SHP77 (cell line): Measurements from ENCODE around the gene MGAT5.
A peak's percentile ranks its signal among the peaks of the same experiment; 100 is the strongest.

ENCODE experiments used
- DNase-seq, 2 experiments: peaks; one replicate each; lab custom pipeline; 2025; lab: John Stamatoyannopoulos, UW

The MGAT5 gene

DNA sequence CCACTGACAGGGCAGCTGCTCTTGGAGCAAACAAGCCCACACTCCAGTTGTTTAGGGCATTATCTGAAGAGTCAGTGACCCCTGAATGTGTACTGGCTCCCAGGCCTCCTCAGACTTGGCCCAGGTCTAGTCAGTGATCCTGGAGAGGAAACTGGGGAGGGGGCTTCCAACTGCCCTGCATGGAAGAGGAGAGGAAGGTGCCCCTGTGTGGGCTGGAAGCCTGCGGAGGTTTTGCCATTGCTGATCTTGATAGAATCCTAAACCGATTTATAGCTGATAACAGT lies 197.4 kb downstream of the MGAT5 start:
- no peak for DNase-seq

DNA sequence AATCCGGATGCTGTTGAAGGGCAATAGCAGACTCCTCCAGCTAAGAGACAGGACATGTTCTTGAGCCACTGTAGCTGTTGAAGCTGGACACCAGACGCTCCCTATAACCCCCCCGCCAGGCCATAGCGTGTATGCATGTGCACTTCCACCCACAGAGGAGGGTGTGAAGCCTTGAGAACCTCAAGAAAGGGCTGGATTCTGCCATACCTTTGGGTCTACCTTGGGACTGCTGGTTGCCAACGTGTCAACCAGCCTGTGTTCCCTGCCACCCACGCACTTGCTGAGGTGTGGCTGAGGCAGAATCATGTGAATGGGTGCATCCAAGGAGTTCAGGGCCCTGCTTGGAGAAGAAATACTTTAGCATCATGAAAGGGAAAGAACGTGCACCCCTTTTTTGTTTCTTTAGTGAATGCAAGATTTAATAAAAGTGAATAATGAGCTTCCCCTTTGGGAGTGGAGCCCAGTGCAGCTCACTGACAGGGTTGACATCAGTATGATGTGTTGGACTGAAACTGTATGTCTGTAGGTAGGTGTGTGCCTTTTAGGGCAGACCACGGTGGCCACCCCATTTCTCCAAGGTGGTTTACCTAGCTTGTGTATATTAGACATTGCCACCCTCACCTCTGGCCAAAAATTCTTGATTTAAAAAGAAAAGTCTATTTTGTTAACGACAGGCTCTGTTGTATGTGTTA lies 198.3 kb downstream of the MGAT5 start:
- DNase-seq = no peak

DNA sequence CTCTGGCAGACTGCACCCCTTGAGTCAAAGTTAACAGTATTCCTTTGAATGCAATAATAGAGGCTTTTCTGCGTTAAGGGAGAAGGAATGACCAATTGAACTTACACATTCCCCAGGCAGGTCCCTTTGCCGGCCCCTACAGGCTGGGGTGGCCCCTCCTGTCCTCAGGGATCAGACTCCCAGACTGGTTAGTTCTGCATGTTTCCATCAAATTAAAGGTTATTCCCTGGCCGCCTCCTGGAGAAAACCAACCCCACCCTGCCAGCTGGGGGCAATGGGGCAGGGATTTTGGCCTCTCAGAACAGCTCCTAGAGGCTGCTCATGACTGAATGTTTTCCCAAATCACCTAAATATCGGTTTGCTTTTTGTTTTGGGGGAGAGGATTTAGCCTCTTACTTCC lies 199.6 kb downstream of the MGAT5 start:
- no peak for DNase-seq

DNA sequence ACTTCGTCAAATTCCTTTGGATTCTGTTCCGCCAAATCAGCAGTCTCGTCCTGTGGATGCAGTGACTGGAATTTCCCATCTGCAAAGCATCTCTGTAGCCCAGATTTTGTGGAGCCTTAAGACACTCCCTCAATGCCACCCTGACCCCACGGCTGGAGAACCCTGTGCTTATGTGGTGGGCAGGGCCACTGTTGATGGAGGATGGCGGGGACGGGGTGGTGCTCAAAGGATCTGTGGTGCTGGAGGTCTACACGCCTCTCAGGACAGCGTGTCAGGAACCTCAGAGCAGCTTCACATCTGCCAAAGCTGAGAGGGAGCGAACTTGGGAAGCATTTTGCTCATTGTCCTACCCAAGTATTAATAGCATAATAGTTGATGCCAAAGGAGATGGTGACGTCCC lies 200.1 kb downstream of the MGAT5 start:
- no peak for DNase-seq

DNA sequence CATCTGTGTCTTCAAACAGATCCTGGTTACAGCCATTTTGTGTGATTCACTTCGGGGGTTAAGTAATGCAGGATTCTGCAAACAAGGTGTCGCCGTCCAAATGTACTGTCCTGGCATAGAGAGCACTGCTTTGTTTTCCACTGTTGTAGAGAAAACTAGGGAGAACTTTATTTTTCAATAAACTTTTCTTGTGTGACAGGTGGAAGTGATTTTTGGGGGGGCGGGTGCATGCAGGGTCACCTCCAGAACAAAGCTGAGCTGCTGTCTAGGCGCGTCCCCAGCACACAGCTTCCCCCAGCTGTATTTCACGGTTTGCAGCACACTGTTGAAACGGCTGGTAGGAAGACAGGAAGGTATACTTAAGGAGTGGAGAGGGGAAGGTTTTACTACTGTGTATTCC lies 200.6 kb downstream of the MGAT5 start:
- no peak for DNase-seq

DNA sequence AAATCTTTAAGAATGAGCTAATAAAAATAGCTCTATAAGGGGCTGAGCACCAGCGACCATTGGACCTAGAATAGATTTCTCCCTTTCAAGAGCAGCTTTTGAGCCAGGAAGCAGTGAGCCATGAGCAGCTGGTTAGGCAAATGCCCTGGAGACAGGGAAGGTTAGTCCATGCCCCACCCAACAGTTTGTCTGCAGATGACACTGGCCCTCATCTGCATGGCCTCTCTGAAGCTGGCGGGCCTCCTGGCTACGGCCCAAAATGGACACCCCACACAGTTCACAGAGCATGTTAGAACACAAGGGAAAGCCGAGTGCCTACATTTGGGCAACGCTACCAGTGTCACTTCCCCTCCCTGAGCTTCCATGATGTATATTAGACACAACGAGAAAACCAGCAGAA lies 201.1 kb downstream of the MGAT5 start:
- DNase-seq = no peak

DNA sequence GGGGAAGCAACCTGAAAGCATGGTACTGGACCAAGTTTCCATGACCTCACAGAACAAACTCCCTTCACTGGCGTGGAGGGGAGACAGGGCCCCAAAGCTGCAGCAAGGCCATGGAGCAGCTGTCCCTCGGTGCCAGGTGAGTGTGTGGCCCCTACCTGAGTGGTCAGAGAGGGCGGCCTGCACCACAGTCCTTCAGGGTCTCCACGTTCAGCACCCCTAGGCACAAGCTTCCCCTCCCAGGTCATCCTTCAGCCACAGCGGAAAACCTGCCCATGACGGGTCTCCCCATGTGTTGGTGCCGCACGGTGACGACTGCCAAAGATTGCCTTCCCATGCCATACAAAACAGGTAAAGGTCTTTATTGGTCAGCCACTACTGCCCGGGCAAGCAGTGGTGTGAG lies 201.6 kb downstream of the MGAT5 start:
- no peak for DNase-seq

DNA sequence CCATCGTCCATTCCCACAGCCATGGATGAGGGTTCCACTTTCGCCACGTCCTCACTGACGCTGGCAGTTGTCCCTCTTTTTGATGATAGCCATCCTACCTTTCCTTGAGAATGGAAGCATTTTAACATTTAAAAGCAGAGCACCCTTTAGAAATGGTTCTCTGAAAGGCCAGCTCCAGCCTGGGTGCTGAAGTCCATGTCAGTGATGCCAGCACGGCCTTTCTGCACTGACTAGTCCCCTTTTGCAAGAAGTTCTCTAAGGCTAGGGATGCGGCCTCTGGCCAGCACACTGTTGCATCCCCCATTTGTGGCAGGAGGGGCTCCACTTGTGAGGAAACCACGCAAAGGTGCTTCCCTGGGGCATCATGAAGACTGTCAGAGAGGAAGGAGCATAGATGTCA lies 203.5 kb downstream of the MGAT5 start:
- DNase-seq = no peak

DNA sequence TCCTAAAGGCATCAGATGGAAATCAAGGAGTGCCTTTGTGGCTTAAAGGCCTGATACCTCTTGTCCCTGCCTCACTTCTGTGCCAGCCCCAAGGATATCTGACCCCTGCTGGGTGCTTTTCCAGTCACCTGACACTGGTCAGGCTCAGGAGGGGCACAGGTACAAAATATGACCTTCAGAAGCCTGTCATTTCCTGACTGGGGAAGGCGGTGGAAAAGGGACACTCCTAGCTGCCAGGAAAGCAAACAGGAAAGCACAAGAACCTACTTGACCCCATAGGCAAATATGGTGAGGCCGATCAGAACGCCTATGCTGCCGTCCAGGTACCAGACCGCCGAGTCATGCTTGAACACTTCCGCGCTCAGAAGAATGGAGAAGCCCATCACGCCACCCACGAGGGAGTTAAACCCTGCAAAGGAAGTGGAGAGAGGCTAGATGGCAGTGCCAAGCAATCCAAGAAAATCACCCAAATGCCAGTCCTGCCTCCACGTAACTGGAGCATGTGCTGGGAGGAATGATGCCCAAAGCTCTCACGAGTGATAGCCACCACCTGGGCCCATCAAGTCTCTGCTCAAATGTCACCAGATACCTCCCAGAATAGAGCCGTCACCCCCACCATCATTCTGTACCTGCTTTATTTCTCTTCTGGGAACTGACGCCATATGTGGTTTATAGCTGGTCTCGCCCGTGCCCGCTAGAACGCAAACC lies 204.0 kb downstream of the MGAT5 start:
- no peak for DNase-seq

DNA sequence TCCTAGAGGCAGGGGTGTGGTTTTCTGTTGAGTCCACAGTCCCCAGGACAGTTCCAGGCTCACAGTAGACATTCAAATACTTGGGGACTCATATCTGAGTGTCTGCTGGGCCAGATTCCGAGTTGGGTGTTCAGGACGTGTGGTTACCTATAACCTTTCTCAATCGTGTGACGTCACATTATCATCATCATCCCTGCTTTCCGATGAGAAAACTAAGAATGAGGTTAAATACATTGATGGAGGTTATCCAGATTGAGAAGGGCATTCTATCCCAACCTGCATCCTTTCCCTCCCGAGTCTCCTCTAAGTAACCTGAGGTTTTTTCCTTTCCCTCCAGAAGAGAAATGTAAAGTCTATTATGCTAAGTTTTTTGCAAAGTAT lies 204.6 kb downstream of the MGAT5 start:
- DNase-seq = no peak

DNA sequence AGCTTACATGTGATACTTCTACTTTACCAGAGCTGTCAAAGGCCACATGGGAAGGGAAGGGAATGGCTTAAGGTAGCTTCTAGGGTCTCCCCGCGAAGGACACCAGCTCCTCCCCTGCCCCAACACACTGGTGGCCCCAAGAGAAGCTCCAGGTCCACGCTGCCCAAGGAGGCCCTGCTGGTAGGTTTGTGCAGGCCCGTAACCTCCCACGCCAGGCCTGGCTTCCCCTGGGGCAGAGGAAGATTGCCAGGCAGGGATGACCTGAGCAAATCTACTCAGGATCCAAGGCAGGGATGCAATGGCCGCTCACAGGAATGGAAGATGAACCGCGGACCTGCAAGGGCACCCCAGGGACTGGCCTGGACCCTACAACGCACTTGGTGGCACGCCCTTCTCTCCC lies 205.1 kb downstream of the MGAT5 start:
- DNase-seq = no peak

DNA sequence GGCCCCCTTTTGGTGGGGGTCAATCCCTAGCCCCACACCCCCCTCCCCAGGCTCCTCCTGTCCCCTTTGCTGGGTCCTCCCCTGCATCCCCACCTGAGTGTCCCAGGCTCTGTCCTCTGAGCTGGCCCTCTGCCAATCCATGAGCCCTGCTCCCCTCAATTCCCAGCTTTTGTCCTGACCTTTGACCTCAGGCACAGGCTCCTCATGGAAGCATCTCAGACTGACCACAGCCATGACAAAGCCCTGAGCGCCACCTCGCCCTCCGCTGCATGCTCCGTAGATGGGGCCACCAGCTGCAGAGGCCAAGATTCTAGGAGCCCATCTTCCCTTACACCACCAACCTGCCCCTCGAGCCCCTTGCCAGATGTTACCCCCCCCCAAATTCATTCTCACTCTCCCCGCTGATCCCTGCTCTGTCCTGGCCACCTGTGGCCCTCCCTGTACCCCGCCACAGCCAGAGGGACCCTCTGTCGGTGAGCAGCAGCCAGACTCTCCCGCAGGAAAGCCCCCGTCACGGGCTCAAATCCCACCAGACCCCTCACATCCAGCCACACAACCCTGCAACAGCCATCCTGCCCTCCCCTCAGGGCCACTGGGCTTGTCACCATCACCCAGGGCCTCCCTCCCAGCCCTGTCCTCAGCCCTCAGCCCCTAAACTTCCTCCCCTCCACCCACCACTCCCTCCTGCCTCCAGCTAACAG lies 206.0 kb downstream of the MGAT5 start:
- no peak for DNase-seq

DNA sequence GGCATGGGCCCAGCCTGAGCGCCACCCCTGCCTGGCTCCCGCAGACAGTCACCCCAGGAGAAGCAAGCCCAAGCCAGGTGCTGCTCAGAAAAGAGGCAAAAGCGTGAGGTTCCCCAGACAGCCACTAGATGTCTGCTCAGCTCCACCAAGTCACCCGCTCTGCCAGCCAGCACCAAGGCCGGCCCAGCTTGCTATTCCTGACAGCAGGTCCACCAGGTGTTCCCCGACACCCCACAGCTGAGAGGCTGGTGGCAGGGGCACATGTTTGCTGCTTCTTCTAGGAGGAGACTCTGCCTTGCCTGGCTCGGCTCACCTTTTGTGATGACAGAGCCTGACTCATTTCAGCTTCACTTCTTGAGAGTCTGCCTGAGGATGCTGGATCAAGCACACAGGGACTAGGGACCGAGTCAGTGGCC lies 206.7 kb downstream of the MGAT5 start:
- peak; percentile 46 to 58 for DNase-seq

DNA sequence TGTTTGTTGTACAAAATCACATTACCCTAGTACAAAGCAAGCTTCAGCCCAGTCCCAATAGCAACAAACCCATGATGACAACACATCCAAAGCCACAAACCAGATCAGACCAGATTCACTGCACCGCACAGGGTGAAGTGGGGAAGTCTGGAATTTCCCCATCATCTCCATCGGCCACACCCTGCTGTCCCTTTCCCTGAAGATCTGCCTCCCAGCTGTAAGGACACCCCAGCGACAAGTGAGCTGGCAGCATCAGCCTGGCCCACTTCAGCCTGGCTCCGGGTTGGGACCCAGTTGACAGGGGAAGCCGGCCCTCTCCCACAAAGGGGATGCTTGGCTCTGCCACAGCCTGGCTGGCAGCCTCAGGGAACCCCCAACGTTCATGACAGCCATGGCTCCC lies 207.6 kb downstream of the MGAT5 start:
- DNase-seq = no peak

DNA sequence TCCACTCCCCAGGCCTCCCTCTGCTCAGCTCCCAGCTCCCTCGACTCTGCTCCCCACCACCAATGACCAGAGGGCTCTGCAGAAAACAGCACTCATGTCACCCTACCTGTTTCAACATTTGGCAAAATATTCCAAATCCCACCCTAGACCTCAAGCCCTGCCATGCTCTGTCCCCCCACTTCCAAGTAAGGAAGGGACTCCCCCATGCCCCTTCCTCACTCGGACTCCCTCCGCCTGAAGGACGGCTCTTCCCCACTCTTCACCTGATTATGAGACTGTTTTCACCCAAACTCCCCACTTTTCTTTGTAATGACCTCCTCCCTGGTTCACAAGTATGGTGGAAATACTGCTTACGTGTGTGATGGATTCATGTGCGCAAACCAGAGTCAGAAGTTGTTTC lies 208.4 kb downstream of the MGAT5 start:
- DNase-seq = no peak

DNA sequence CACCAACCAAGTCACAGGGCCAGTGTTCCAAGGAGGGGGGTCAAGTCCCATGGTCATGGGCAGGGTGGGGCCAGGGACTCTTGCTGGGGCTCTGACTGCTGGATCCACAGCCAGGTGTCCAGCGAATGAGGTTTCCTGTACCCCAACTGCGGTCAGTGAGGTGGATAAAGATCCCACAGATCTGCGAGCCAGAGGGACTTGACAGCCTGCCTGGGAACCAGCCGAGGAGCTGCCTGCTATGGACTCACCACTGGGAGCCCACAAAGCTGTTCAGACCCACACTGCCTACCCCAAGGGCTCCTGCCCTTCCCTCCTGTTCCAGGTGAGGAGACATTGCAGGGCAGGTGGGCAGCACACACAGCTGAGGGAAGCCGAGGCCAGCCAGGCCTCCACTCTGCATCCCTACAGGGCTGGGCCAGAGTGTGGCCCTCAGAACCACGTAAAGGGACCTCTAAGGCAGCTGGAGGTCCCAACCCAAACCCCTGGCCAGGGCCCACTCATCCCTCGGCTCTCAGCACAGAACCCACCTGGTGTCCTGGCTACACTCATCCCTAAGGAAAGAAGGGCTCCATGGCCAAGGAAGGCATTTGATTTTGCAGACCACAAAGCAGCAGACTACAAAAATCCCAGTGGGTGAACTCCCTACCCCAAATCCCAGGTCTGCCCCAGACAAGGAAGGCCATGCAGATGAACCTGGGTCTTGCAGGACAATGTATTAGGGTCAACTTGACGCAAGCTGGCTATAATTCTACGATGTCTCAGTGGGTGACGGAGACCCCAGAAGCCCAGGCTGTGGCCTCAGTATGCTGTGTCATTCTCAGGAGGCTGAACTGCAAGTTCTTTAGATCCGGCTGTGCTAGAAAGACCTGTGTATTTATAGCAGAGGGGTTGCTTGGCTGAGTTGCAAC lies 209.2 kb downstream of the MGAT5 start:
- DNase-seq = no peak

DNA sequence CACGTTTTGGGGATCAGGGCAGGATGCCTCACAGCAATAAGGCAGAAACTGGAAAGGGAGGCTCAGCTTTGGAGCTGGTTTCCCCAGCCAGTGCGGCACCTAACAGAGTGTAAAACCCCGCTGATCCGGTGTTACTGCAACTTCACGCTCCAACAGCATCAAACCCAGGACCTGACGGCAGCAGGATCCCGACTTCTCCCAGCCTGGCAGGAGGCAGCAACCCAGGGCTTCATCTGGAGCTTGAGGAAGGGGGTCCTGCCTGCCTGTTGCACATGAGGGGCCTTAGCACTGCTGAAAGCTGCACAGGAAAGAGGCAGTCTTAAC lies 209.8 kb downstream of the MGAT5 start:
- DNase-seq = no peak

DNA sequence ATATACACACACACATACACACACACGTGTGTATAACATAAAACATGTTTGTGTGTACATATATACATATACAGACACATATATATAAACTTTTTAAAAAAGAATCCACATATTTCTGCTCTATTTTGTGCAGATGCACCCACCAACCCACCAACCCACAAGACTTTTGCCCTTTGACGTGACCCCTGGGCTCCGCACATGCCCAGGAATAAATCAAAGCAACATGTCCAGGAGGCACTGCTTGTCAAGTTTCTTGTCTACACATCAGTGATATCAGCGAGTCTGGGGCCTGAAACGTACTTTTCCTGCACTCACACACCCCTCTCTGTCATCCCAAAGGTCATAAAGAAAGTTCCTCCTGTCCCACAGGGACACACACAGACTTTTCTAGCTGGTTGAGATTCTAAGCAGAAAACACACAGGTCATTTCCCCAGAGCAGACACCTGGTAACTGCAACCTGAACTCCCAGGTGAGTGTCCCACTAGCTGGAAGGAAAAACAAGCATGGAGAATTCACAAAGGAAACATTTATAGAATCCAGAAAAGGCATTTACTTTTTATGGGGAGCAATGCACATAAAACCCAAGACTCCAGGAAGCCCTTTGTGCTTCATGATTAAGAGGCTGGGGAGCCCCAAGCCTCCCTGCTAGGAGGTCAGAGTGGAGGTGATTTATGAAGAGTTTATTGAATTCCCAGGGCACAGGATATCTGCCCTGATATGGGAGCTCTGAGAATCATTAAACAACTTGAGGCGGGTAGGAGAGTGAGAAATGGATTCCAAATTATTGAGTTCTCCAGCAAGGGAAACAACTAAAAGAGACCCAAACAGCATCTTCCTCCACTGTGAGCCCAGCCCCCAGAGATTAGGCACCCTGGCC lies 211.6 kb downstream of the MGAT5 start:
- DNase-seq = no peak

DNA sequence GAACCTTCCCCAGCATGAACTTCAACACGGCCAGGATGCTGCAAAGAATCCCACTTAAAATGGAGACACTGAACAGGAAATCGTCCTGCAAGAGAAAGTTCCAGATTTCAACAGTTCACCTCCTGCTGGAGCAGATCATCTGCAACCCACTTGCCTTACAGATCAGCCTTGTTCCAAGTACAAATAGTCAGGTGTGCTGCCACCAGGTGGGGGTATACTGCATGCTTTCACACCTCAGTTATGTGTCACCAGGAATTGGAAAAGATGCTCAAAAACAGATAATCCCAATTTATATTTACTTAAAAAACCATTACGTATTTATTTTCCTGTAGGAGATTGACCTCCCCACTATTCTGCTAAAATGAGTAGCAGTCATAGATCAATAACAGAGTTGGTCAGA lies 212.3 kb downstream of the MGAT5 start:
- DNase-seq = peak in 1 of 2 experiments; percentile 52

DNA sequence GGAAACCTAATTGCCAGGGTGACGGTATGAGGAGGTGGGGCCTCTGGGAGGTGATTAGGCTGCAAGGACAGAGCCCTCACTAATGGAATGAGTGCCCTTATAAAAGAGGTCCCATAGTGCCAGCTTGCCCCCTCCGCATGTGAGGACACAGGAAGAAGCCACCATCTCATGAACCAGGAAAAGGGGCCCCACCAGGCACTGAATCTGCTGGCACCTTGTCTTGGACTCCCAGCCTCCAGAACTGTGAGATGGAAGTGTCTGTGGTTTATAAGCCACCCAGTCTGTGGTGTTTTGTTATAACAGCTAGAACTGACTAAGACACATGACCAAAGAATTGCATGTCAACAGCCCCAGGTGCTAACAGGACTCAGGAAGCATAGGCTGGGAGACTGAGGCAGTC lies 214.3 kb downstream of the MGAT5 start:
- DNase-seq = no peak

DNA sequence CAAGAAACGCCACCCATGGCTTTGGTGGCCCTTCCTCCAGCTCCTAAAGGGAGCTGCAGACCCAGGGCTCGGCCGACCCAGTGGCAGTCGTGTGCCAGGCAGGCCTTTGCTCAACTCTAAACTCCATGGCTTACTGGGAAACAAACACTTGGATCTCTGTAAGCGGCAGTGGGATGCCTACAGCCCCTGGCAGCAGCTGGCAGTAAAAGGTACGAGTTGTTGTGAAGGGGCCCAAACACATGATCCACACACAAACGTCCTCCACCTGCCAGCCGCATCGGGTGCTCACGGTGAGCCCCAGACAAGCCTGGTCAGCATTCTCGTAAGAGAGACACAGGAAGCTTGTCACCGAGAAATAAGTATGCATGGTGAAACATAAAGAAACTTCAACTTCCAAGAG lies 214.9 kb downstream of the MGAT5 start:
- DNase-seq = no peak
